SU-DHL-6 (cell line): ENCODE measurements around the gene SPOCD1.

Source experiments
- H2AFZ ChIP-seq: fragments of 200-600 bp; sonication (generic); 2 replicates; pipeline ENCODE4 v1.6.1; 2014; ENCODE audit warnings: low read depth, mild to moderate bottlenecking, moderate library complexity, mixed read lengths, antibody characterized with exemption, low read length; ENCODE audit not compliant: severe bottlenecking
- H3F3A ChIP-seq: fragments of 200-600 bp; shearing (Covaris generic); 2 replicates; pipeline ENCODE4 v1.6.0; 2016; ENCODE audit warnings: antibody characterized with exemption, mild to moderate bottlenecking; ENCODE audit not compliant: insufficient read depth
- H3K27ac ChIP-seq: fragments of 200-600 bp; sonication (generic); 2 replicates; pipeline ENCODE4 v1.5.1; 2016; ENCODE audit warnings: low read depth, mild to moderate bottlenecking, low read length, moderate library complexity, mixed read lengths
- H3K27me3 ChIP-seq: fragments of 200-600 bp; sonication (generic), shearing (Covaris generic); 2 replicates; pipeline ENCODE4 v1.6.0; 2014; ENCODE audit warnings: mild to moderate bottlenecking, low read length
- H3K36me3 ChIP-seq: fragments of 200-600 bp; sonication (generic); 2 replicates; pipeline ENCODE4 v1.6.1; 2014; ENCODE audit warnings: mild to moderate bottlenecking, low read length, mixed read lengths
- H3K4me2 ChIP-seq: fragments of 300-600, 200-600 bp; shearing (Covaris generic), sonication (generic); 2 replicates; pipeline ENCODE4 v1.6.0; 2014; ENCODE audit warnings: low read length, low read depth, mild to moderate bottlenecking; ENCODE audit not compliant: poor library complexity, severe bottlenecking
- H3K4me3 ChIP-seq: fragments of 200-600 bp; sonication (generic); 2 replicates; pipeline ENCODE4 v1.5.1; 2014; ENCODE audit warnings: antibody characterized with exemption, low read length, mild to moderate bottlenecking, mixed read lengths; ENCODE audit not compliant: insufficient read depth, poor library complexity, severe bottlenecking
- H3K79me2 ChIP-seq: fragments of 200-600 bp; sonication (generic); 2 replicates; pipeline ENCODE4 v1.6.1; 2014; ENCODE audit warnings: mild to moderate bottlenecking, low read length, moderate library complexity; ENCODE audit not compliant: insufficient read depth
- H3K9ac ChIP-seq: fragments of 200-600 bp; sonication (generic); 2 replicates; pipeline ENCODE4 v1.7.0; 2014; ENCODE audit warnings: mild to moderate bottlenecking, low read length
- H3K9me2 ChIP-seq: fragments of 200-600 bp; sonication (generic); replicated peaks from 2 replicates; pipeline ENCODE4 v1.6.1; 2014; ENCODE audit warnings: low read length; ENCODE audit not compliant: insufficient read depth
- H3K9me3 ChIP-seq: fragments of 200-600 bp; sonication (generic); 2 replicates; pipeline ENCODE4 v1.6.1; 2014; ENCODE audit warnings: low read length, mixed read lengths; ENCODE audit not compliant: insufficient read depth
- H4K20me1 ChIP-seq: fragments of 200-600 bp; sonication (generic); 2 replicates; pipeline ENCODE4 v1.6.1; 2014; ENCODE audit warnings: low read depth, mild to moderate bottlenecking, antibody characterized with exemption, low read length, moderate library complexity, mixed read lengths
- CTCF ChIP-seq: fragments of 200-600 bp; sonication (generic); IDR thresholded peaks from one replicate; pipeline ENCODE4 v1.5.1; 2017; ENCODE audit warnings: antibody characterized with exemption, mild to moderate bottlenecking, low read length, moderate library complexity; ENCODE audit not compliant: insufficient read depth, poor library complexity, severe bottlenecking
- EZH2phosphoT487 ChIP-seq: fragments of 200-600 bp; sonication (generic), shearing (Covaris generic); conservative IDR thresholded peaks from 2 replicates; pipeline ENCODE4 v1.6.1; 2018; ENCODE audit warnings: mild to moderate bottlenecking, antibody characterized with exemption, low read length, moderate library complexity, mixed read lengths

Gene SPOCD1

GRCh38 chr1:31758823-31759222, 57.0 kb downstream of the SPOCD1 start:
- Histone ChIP-seq H3K9me2 (no peaks in the 10 kb centered on the region), H2AFZ (no peak overlapping the region), H3K9ac (no peak overlapping the region), H3K9me3 (no peaks in the 10 kb centered on the region), H3F3A (no peaks in the 10 kb centered on the region), H3K79me2 (no peaks in the 10 kb centered on the region), H3K4me3 (no peak overlapping the region), H3K36me3 (no peaks in the 10 kb centered on the region), H4K20me1 (peaks cover 7% of the 10 kb centered on the region), H3K27ac (no peak overlapping the region), H3K27me3 (no peaks in the 10 kb centered on the region), H3K4me2 (no peak overlapping the region)
- no peak for TF ChIP-seq EZH2phosphoT487
- no peak for TF ChIP-seq CTCF

- H3K27ac ChIP-seq, result no peak overlapping the region
- no peaks in the 10 kb centered on the region for H3K36me3 ChIP-seq
- H3F3A ChIP-seq, result no peaks in the 10 kb centered on the region
- TF ChIP-seq CTCF (no peak), EZH2phosphoT487 (no peak)
- H3K4me2 ChIP-seq, result no peak overlapping the region
- no peaks in the 10 kb centered on the region for H3K27me3 ChIP-seq
- H3K9me2 ChIP-seq, result no peaks in the 10 kb centered on the region
- peaks cover 7% of the 10 kb centered on the region for H4K20me1 ChIP-seq
- no peak overlapping the region for H3K4me3 ChIP-seq
- no peak overlapping the region for H3K9ac ChIP-seq
- no peaks in the 10 kb centered on the region for H3K79me2 ChIP-seq
- no peaks in the 10 kb centered on the region for H3K9me3 ChIP-seq
- H2AFZ ChIP-seq, result no peak overlapping the region
These were observed 57.8 kb downstream of the SPOCD1 start for GRCh38 chr1:31757989-31758388.

- H3K4me3 ChIP-seq, result no peak overlapping the region
- no peaks in the 10 kb centered on the region for H3K79me2 ChIP-seq
- no peaks in the 10 kb centered on the region for H3F3A ChIP-seq
- peaks cover 7% of the 10 kb centered on the region for H4K20me1 ChIP-seq
- H3K27me3 ChIP-seq, result no peaks in the 10 kb centered on the region
- H2AFZ ChIP-seq, result no peak overlapping the region
- H3K27ac ChIP-seq, result no peak overlapping the region
- H3K4me2 ChIP-seq, result no peak overlapping the region
- no peaks in the 10 kb centered on the region for H3K36me3 ChIP-seq
- H3K9me3 ChIP-seq, result no peaks in the 10 kb centered on the region
- H3K9ac ChIP-seq, result no peak overlapping the region
- TF ChIP-seq CTCF, result no peak
- TF ChIP-seq EZH2phosphoT487, result no peak
- no peaks in the 10 kb centered on the region for H3K9me2 ChIP-seq
These were observed 58.6 kb downstream of the SPOCD1 start for GRCh38 chr1:31757204-31757679.

GRCh38 chr1:31756578-31756977, 59.2 kb downstream of the SPOCD1 start:
- no peak for TF ChIP-seq EZH2phosphoT487
- TF ChIP-seq CTCF, result no peak
- peaks cover 10% of the 10 kb centered on the region for H4K20me1 ChIP-seq

More at GRCh38 chr1:31756578-31756977, 59.2 kb downstream of the SPOCD1 start:
- Histone ChIP-seq H3K4me2 (no peak overlapping the region), H3K9me2 (no peaks in the 10 kb centered on the region), H3K27me3 (no peaks in the 10 kb centered on the region), H3K9ac (no peak overlapping the region), H2AFZ (no peak overlapping the region), H3K4me3 (no peak overlapping the region), H3K36me3 (no peaks in the 10 kb centered on the region), H3F3A (no peaks in the 10 kb centered on the region), H3K9me3 (no peaks in the 10 kb centered on the region), H3K79me2 (no peaks in the 10 kb centered on the region), H3K27ac (no peak overlapping the region)
